ENCODE data around the gene RFXANK.

RFXANK gene

DNA sequence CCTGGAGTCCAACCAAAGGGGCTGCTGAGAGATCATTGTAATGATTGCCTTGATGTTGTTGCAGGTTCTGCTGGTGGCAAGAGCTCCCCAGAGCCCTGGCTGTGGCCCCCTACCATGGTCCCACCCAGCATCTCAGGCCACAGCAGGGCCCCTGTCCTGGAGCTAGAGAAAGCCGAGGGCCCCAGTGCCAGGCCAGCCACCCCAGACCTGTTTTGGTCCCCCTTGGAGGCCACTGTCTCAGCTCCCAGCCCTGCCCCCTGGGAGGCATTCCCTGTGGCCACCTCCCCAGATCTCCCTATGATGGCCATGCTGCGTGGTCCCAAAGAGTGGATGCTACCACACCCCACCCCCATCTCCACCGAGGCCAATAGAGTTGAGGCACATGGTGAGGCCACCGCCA lies 35.2 kb downstream of the RFXANK start:
- DNase-seq = no peak
- 73% methylated on average over 2 of the region's 4 CpGs for WGBS (ENCODE audit: insufficient coverage)
- H3K27ac ChIP-seq (ENCODE audit: insufficient read depth in 1 of 2, low read depth in 1 of 2, low read length in 2 of 2, poor library complexity in 1 of 2, severe bottlenecking in 2 of 2) = no peak overlapping the region
- no peaks in the 10 kb centered on the region for H3K36me3 ChIP-seq (ENCODE audit: control insufficient read depth in 4 of 4, insufficient read depth in 4 of 4, low read length in 3 of 4)
- H3K4me1 ChIP-seq (ENCODE audit: control extremely low read depth in 1 of 4, control insufficient read depth in 4 of 4, insufficient read depth in 4 of 4, low read length in 3 of 4) = peaks cover 0 to 11% (median 7%) of the 10 kb centered on the region in 4 experiments
- no peak overlapping the region for H3K4me3 ChIP-seq (ENCODE audit: control insufficient read depth in 1 of 7, extremely low read depth in 1 of 7, insufficient read depth in 4 of 7, low read depth in 2 of 7, low read length in 6 of 7)
- peaks cover 0 to 56% (median 26%) of the 10 kb centered on the region in 5 experiments for H3K27me3 ChIP-seq (replicated peaks in 2 of 5; ENCODE audit: control insufficient read depth in 4 of 5, insufficient read depth in 5 of 5, low read length in 4 of 5)
- H3K9me3 ChIP-seq (ENCODE audit: control extremely low read depth in 1 of 5, control insufficient read depth in 4 of 5, insufficient read depth in 2 of 5, low read depth in 1 of 5, low read length in 4 of 5) = no peaks in the 10 kb centered on the region
- POLR2A ChIA-PET = interaction anchor here (0.6 kb wide), 1 partner anchor 9 kb away, joined by 5 read pairs; no protein-coding TSS in a partner anchor
- CTCF ChIA-PET = interaction anchor here (3.3 kb wide), 1 partner anchor 79 kb away, joined by 13 read pairs; no protein-coding TSS in a partner anchor

GRCh38 chr19:19229701-19230100 lies 37.6 kb downstream of the RFXANK start:
- CTCF ChIA-PET = interaction anchor here (0.9 to 1.4 kb wide), 3 partner anchors 9 to 55 kb away, joined by 3 to 4 read pairs (median 3); no protein-coding TSS in a partner anchor

GRCh38 chr19:19230999-19231398 lies 38.9 kb downstream of the RFXANK start:
- no peak overlapping the region for H3K4me3 ChIP-seq (ENCODE audit: control insufficient read depth in 1 of 7, extremely low read depth in 1 of 7, insufficient read depth in 4 of 7, low read depth in 2 of 7, low read length in 6 of 7)
- no peak for DNase-seq
- ChIA-PET POLR2A (interaction anchor here (0.8 kb wide), 1 partner anchor 34 kb away, joined by 5 read pairs; no protein-coding TSS in a partner anchor), CTCF (interaction anchor here (0.7 to 1.1 kb wide), 2 partner anchors 32 to 76 kb away, joined by 3 to 4 read pairs; no protein-coding TSS in a partner anchor)
- no peaks in the 10 kb centered on the region for H3K4me1 ChIP-seq (ENCODE audit: control extremely low read depth in 1 of 4, control insufficient read depth in 4 of 4, insufficient read depth in 4 of 4, low read length in 3 of 4)
- peaks cover 0 to 28% (median 12%) of the 10 kb centered on the region in 5 experiments for H3K27me3 ChIP-seq (replicated peaks in 2 of 5; ENCODE audit: control insufficient read depth in 4 of 5, insufficient read depth in 5 of 5, low read length in 4 of 5)
- WGBS (ENCODE audit: insufficient coverage) = 100% methylated on average over 5 of the region's 9 CpGs
- no peak overlapping the region for H3K27ac ChIP-seq (ENCODE audit: insufficient read depth in 1 of 2, low read depth in 1 of 2, low read length in 2 of 2, poor library complexity in 1 of 2, severe bottlenecking in 2 of 2)
- no peaks in the 10 kb centered on the region for H3K36me3 ChIP-seq (ENCODE audit: control insufficient read depth in 4 of 4, insufficient read depth in 4 of 4, low read length in 3 of 4)
- H3K9me3 ChIP-seq (ENCODE audit: control extremely low read depth in 1 of 5, control insufficient read depth in 4 of 5, insufficient read depth in 2 of 5, low read depth in 1 of 5, low read length in 4 of 5) = peaks cover 6 to 21% (median 18%) of the 10 kb centered on the region in 5 experiments

More at GRCh38 chr19:19229701-19230100, 37.6 kb downstream of the RFXANK start:
- WGBS (ENCODE audit: insufficient coverage) = 83% methylated on average over 1 of the region's 3 CpGs
- DNase-seq = no peak
- Histone ChIP-seq H3K27ac (ENCODE audit: insufficient read depth in 1 of 2, low read depth in 1 of 2, low read length in 2 of 2, poor library complexity in 1 of 2, severe bottlenecking in 2 of 2) (no peak overlapping the region), H3K4me3 (ENCODE audit: control insufficient read depth in 1 of 7, extremely low read depth in 1 of 7, insufficient read depth in 4 of 7, low read depth in 2 of 7, low read length in 6 of 7) (no peak overlapping the region), H3K36me3 (ENCODE audit: control insufficient read depth in 4 of 4, insufficient read depth in 4 of 4, low read length in 3 of 4) (no peaks in the 10 kb centered on the region), H3K27me3 (replicated peaks in 2 of 5; ENCODE audit: control insufficient read depth in 4 of 5, insufficient read depth in 5 of 5, low read length in 4 of 5) (peaks cover 0 to 39% (median 14%) of the 10 kb centered on the region in 5 experiments), H3K4me1 (ENCODE audit: control extremely low read depth in 1 of 4, control insufficient read depth in 4 of 4, insufficient read depth in 4 of 4, low read length in 3 of 4) (peaks cover 0 to 9% (median 6%) of the 10 kb centered on the region in 4 experiments), H3K9me3 (ENCODE audit: control extremely low read depth in 1 of 5, control insufficient read depth in 4 of 5, insufficient read depth in 2 of 5, low read depth in 1 of 5, low read length in 4 of 5) (peaks cover 5 to 14% (median 14%) of the 10 kb centered on the region in 5 experiments)
- POLR2A ChIA-PET = interaction anchor here (0.7 kb wide), 1 partner anchor 17 kb away, joined by 3 read pairs; no protein-coding TSS in a partner anchor

DNA sequence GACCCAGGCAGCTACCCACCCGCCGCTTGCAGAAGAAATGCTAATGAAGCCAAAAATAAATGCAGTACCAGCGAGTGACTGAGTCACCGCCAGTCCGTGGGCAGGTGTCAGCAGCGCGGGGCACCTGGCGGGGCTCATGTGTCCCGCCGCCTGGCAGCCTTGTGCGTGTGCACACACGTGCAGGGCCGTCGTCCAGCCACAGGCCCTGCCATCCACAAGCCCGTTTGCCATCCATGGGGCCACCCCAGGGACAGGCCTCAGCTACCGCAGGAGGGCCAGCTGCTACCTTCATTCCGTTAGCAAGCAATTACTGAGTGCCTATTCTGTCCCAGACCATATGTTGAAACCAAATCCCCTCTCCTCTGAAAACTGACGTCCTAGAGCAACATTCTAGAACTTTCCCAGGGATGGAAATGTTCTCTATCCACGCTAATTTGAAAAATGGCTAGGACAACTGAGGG lies 40.2 kb downstream of the RFXANK start:
- CTCF ChIA-PET = interaction anchor here (1.2 kb wide), 1 partner anchor 10 kb away, joined by 3 read pairs; no protein-coding TSS in a partner anchor
- Histone ChIP-seq H3K4me3 (ENCODE audit: control insufficient read depth in 1 of 7, extremely low read depth in 1 of 7, insufficient read depth in 4 of 7, low read depth in 2 of 7, low read length in 6 of 7) (no peak overlapping the region), H3K4me1 (ENCODE audit: control extremely low read depth in 1 of 4, control insufficient read depth in 4 of 4, insufficient read depth in 4 of 4, low read length in 3 of 4) (no peaks in the 10 kb centered on the region), H3K36me3 (ENCODE audit: control insufficient read depth in 4 of 4, insufficient read depth in 4 of 4, low read length in 3 of 4) (no peaks in the 10 kb centered on the region), H3K27ac (ENCODE audit: insufficient read depth in 1 of 2, low read depth in 1 of 2, low read length in 2 of 2, poor library complexity in 1 of 2, severe bottlenecking in 2 of 2) (no peak overlapping the region), H3K27me3 (replicated peaks in 2 of 5; ENCODE audit: control insufficient read depth in 4 of 5, insufficient read depth in 5 of 5, low read length in 4 of 5) (peaks cover 0 to 20% (median 12%) of the 10 kb centered on the region in 5 experiments), H3K9me3 (ENCODE audit: control extremely low read depth in 1 of 5, control insufficient read depth in 4 of 5, insufficient read depth in 2 of 5, low read depth in 1 of 5, low read length in 4 of 5) (peaks cover 9 to 21% (median 18%) of the 10 kb centered on the region in 5 experiments)
- 86% methylated on average over 12 of the region's 19 CpGs for WGBS (ENCODE audit: insufficient coverage)
- POLR2A ChIA-PET = no interaction called here
- no peak for DNase-seq

- WGBS (ENCODE audit: insufficient coverage) = 93% methylated on average over 2 of the region's 2 CpGs
Observed at GRCh38 chr19:19234220-19234816, 42.3 kb downstream of the RFXANK start.

GRCh38 chr19:19236173-19236572 lies 44.1 kb downstream of the RFXANK start:
- POLR2A ChIA-PET = interaction anchor here (0.6 kb wide), 1 partner anchor 9 kb away, joined by 5 read pairs; no protein-coding TSS in a partner anchor
- DNase-seq = no peak
- Histone ChIP-seq H3K9me3 (ENCODE audit: control extremely low read depth in 1 of 5, control insufficient read depth in 4 of 5, insufficient read depth in 2 of 5, low read depth in 1 of 5, low read length in 4 of 5) (peaks cover 9 to 21% (median 18%) of the 10 kb centered on the region in 5 experiments), H3K4me1 (ENCODE audit: control extremely low read depth in 1 of 4, control insufficient read depth in 4 of 4, insufficient read depth in 4 of 4, low read length in 3 of 4) (no peaks in the 10 kb centered on the region), H3K27ac (ENCODE audit: insufficient read depth in 1 of 2, low read depth in 1 of 2, low read length in 2 of 2, poor library complexity in 1 of 2, severe bottlenecking in 2 of 2) (no peak overlapping the region), H3K4me3 (ENCODE audit: control insufficient read depth in 1 of 7, extremely low read depth in 1 of 7, insufficient read depth in 4 of 7, low read depth in 2 of 7, low read length in 6 of 7) (no peak overlapping the region), H3K36me3 (ENCODE audit: control insufficient read depth in 4 of 4, insufficient read depth in 4 of 4, low read length in 3 of 4) (no peaks in the 10 kb centered on the region), H3K27me3 (replicated peaks in 2 of 5; ENCODE audit: control insufficient read depth in 4 of 5, insufficient read depth in 5 of 5, low read length in 4 of 5) (peaks cover 0 to 13% (median 2%) of the 10 kb centered on the region in 5 experiments)
- CTCF ChIA-PET = no interaction called here

More at GRCh38 chr19:19234220-19234816, 42.3 kb downstream of the RFXANK start:
- Histone ChIP-seq H3K36me3 (ENCODE audit: control insufficient read depth in 4 of 4, insufficient read depth in 4 of 4, low read length in 3 of 4) (no peaks in the 10 kb centered on the region), H3K27ac (ENCODE audit: insufficient read depth in 1 of 2, low read depth in 1 of 2, low read length in 2 of 2, poor library complexity in 1 of 2, severe bottlenecking in 2 of 2) (no peak overlapping the region), H3K4me1 (ENCODE audit: control extremely low read depth in 1 of 4, control insufficient read depth in 4 of 4, insufficient read depth in 4 of 4, low read length in 3 of 4) (no peaks in the 10 kb centered on the region), H3K9me3 (ENCODE audit: control extremely low read depth in 1 of 5, control insufficient read depth in 4 of 5, insufficient read depth in 2 of 5, low read depth in 1 of 5, low read length in 4 of 5) (peaks cover 9 to 21% (median 18%) of the 10 kb centered on the region in 5 experiments), H3K27me3 (replicated peaks in 2 of 5; ENCODE audit: control insufficient read depth in 4 of 5, insufficient read depth in 5 of 5, low read length in 4 of 5) (peaks cover 0 to 16% (median 3%) of the 10 kb centered on the region in 5 experiments), H3K4me3 (ENCODE audit: control insufficient read depth in 1 of 7, extremely low read depth in 1 of 7, insufficient read depth in 4 of 7, low read depth in 2 of 7, low read length in 6 of 7) (no peak overlapping the region)
- ChIA-PET POLR2A (no interaction called here), CTCF (interaction anchor here (0.8 to 1.4 kb wide), 4 partner anchors 9 to 83 kb away, joined by 3 to 5 read pairs (median 4); no protein-coding TSS in a partner anchor)
- no peak for DNase-seq

Data from common myeloid progenitor, CD34-positive (primary cell).